Fibroblast of the aortic adventitia (primary cell): ENCODE results near the gene P3R3URF. TPM values are rescaled to one million over a fixed set of nuclear protein-coding genes. Genes with fewer than 3 reads are reported as not detected.

Source experiments
- DNase-seq: peaks from one replicate; pipeline ENCODE4 v3.0.0-alpha.2; 2010; ENCODE audit warnings: low read depth
- H3K4me3 ChIP-seq: 2 replicates; pipeline ENCODE4 v1.5.1; 2011; ENCODE audit warnings: low read depth, mild to moderate bottlenecking, control low read depth, low read length, moderate library complexity
- total RNA-seq: library from RNA; depleted of rRNA; stranded (reverse); fragments of >200 nt; gene quantifications from 2 replicates; pipeline ENCODE4 v1.2.3, GENCODE V29; 2012; ENCODE audit warnings: low replicate concordance
- TF ChIP-seq, protein P1 (sequence below): IDR thresholded peaks from 2 replicates; pipeline ENCODE4 v1.5.1; 2011; ENCODE audit warnings: mild to moderate bottlenecking, low read length, control low read depth, inconsistent platforms; ENCODE audit not compliant: insufficient read depth

The P3R3URF gene
- total RNA-seq, 1 donor = not detected

DNA sequence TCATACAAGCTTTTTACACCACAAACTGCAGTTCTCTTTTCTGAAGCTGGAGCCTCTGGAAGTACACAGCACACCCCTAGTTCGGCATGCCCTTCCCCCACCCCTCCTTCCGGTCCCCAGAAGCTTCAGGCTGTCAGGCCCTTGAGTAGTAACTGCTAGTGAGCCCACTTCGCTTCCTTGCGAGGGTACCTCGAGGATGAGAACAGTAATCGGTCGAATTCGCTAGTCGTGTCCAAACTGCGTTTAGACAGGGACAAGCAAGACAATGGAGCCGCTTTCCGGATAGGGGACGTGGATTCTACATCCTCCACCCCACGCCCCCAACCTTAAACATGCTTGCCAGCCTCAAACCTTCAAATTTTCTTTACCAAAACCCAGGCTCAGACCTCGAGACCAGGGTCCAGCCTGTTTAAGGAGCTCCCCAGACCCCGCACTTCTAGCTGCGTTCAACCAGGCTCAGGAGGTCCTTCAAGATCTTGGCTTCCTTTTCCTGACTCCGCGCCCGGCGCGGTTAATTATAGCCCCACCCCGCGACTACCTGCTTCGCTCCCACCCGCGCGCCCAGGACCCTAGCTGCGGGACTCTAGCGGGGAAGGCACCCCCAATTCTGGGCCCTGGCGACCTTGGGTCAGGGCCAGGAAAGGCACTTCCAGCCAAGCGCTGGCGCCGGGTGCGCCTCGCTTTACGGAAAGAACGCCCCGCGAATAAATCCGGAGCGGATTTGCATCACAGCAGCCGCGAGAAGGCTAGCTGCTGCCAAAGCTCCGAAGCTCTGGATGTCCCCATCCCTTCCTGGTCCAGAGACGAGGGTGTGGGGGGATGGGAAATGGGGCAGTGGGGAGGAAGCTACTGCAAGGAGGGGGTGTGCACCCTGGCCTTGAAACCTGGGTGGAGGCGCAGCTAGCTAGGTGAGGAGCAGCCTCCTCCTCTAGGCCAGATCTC, 9.5 kb downstream of the P3R3URF start:
- peak overlapping the region; percentile 59 for H3K4me3 ChIP-seq
- DNase-seq = no peak

DNA sequence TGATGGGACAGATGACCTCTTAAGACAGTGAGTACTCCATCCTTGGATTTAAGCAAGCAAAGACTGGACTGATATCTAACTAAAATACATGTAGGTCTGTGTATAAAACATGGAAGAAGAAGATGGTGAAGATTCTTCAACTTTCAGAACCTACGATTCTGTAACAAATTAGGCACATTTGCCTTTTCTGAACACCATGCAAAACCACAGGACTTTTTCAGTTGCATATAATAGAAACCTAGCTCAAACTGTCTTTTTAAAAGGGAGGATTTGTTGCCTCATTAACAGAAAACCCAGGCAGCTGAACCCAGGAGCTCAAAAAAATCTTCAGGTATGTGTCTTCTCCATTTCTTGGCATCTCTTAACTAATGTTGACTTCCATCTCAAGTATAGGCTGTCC, 16.1 kb downstream of the P3R3URF start:
- TF ChIP-seq, protein P1, sequence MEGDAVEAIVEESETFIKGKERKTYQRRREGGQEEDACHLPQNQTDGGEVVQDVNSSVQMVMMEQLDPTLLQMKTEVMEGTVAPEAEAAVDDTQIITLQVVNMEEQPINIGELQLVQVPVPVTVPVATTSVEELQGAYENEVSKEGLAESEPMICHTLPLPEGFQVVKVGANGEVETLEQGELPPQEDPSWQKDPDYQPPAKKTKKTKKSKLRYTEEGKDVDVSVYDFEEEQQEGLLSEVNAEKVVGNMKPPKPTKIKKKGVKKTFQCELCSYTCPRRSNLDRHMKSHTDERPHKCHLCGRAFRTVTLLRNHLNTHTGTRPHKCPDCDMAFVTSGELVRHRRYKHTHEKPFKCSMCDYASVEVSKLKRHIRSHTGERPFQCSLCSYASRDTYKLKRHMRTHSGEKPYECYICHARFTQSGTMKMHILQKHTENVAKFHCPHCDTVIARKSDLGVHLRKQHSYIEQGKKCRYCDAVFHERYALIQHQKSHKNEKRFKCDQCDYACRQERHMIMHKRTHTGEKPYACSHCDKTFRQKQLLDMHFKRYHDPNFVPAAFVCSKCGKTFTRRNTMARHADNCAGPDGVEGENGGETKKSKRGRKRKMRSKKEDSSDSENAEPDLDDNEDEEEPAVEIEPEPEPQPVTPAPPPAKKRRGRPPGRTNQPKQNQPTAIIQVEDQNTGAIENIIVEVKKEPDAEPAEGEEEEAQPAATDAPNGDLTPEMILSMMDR = no peak
- no peak for DNase-seq
- H3K4me3 ChIP-seq = no peak overlapping the region

More for the DNA sequence above, 9.5 kb downstream of the P3R3URF start:
- TF ChIP-seq, protein P1 = no peak

DNA sequence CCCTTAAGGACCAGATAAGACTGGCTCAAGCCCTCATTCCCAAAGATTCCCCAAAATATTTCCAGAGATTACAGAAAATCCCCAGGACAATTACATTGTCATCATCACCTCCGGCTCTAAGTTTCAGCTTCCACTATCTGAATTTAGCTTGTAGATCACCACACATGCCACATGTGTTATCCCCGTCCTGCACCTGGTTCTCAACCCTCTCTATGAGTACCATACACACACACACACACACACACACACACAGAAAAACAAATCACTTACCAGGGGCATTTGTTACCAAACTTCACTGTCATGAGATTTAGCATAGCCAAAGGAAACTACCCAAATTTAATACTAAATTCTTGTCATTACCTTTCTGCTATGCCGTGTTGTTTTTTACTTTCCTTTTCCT, 16.8 kb downstream of the P3R3URF start:
- H3K4me3 ChIP-seq = no peak overlapping the region
- TF ChIP-seq, protein P1 = no peak
- no peak for DNase-seq

DNA sequence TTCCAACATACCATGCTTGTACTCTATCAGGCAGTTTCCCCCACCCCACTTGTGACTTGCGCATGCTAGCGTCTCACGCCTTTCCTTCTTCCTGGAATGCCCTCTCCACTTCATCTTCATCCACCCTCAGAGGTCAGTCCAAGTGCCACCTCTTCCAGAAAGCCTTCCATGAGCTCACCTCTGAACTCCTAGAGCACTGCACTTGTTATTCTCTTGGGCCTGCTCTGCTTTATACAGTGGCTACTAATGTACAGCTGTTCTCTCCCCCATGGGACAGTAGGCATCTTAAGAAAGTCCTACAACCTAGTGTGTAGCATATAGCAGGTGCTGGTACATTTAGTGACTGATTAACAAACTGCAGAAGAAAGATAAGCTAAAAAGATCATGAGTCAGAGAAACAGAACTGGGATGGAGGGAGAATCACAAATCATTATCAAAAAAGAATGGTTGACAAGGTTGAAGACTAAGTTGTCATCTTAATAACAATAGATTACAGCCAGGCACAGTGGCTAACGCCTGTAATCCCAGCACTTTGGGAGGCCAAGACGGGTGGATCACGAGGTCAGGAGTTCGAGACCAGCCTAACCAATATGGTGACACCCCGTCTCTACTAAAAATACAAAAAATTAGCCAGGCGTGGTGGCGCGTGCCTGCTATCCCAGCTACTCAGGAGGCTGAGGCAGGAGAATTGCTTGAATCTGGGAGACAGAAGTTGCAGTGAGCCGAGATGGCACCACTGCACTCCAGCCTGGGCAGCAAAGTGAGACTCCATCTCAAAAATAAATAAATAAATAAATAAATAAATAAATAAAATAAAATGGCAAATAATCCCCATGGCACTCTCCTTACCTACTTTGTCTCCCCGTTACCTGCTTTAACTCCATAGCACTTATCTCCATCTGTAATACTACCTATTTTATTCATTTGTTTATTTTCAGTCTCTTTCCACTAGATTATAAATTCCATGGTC, 17.7 kb downstream of the P3R3URF start:
- no peak for DNase-seq
- TF ChIP-seq, protein P1 = no peak

DNA sequence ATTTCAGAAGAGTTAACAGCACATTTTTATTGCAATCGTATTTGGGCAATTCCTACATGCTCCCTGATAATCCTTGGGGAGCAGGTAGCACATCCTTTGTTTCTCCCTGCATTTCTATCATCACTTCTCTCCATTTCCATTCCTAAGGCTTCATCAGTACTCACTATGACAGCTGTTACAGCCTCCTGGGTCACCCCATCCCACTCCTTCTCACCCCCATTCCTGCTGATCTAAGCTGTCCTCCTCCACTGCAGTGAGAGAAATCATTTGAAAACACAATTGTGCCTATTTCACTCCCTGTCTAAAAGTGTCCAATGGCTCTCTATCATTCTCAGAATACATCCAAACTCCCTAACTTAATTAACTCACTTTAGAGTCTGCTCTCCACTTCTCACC, 18.4 kb downstream of the P3R3URF start:
- DNase-seq = no peak

More for the DNA sequence above, 17.7 kb downstream of the P3R3URF start:
- no peak overlapping the region for H3K4me3 ChIP-seq

DNA sequence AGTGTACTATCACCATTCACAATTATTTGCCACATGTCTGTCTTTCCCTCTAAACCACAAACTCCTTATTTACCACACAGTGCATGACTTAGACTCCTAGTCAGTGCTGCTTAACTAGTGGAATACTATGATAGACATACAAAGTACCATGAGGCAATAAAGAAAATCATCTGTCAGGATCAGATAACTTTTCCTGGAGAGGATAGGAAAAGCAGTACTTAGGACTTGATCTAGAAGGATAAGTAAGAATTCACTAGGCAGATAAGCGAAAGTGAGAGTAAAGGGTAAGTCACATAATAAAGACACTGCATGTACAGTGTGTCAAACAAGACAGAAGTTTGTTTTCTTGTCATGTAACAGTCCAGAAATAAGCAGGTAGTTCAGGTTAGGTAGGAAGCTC, 22.6 kb downstream of the P3R3URF start:
- no peak for DNase-seq
- TF ChIP-seq, protein P1 = no peak
- H3K4me3 ChIP-seq = no peak overlapping the region

More for the DNA sequence above, 18.4 kb downstream of the P3R3URF start:
- TF ChIP-seq, protein P1 = no peak
- H3K4me3 ChIP-seq = no peak overlapping the region
